ENCODE measurements around the gene TMEM108.

TMEM108 gene

GRCh38 chr3:133162670-133163305, 124.6 kb downstream of the TMEM108 start:
- DNase-seq (ENCODE audit: low spot score), result no peak

GRCh38 chr3:133167340-133168024, 129.3 kb downstream of the TMEM108 start:
- DNase-seq (ENCODE audit: low spot score), result no peak

GRCh38 chr3:133168025-133168401, 129.8 kb downstream of the TMEM108 start:
- no peak for DNase-seq (ENCODE audit: low spot score)

GRCh38 chr3:133169331-133170068, 131.3 kb downstream of the TMEM108 start:
- DNase-seq (ENCODE audit: low spot score), result no peak

- no peak for DNase-seq (ENCODE audit: low spot score)
Measured at GRCh38 chr3:133171831-133172230, 133.6 kb downstream of the TMEM108 start.

GRCh38 chr3:133181392-133182150, 143.4 kb downstream of the TMEM108 start:
- DNase-seq (ENCODE audit: low spot score), result no peak

GRCh38 chr3:133187870-133188379, 149.7 kb downstream of the TMEM108 start:
- DNase-seq (ENCODE audit: low spot score), result no peak

- no peak for DNase-seq (ENCODE audit: low spot score)
Measured at GRCh38 chr3:133188996-133189395, 150.8 kb downstream of the TMEM108 start.

- no peak for DNase-seq (ENCODE audit: low spot score)
Measured at GRCh38 chr3:133189893-133190292, 151.7 kb downstream of the TMEM108 start.

GRCh38 chr3:133191818-133192217, 153.6 kb downstream of the TMEM108 start:
- DNase-seq (ENCODE audit: low spot score), result no peak

- no peak for DNase-seq (ENCODE audit: low spot score)
Measured at GRCh38 chr3:133192363-133192945, 154.3 kb downstream of the TMEM108 start.

- DNase-seq (ENCODE audit: low spot score), result no peak
Measured at GRCh38 chr3:133192967-133193366, 154.8 kb downstream of the TMEM108 start.

- no peak for DNase-seq (ENCODE audit: low spot score)
Measured at GRCh38 chr3:133196527-133196926, 158.3 kb downstream of the TMEM108 start.

GRCh38 chr3:133197619-133198018, 159.4 kb downstream of the TMEM108 start:
- no peak for DNase-seq (ENCODE audit: low spot score)

- DNase-seq (ENCODE audit: low spot score), result no peak
Measured at GRCh38 chr3:133206921-133207320, 168.7 kb downstream of the TMEM108 start.

- no peak for DNase-seq (ENCODE audit: low spot score)
Measured at GRCh38 chr3:133208184-133208583, 170.0 kb downstream of the TMEM108 start.

- DNase-seq (ENCODE audit: low spot score), result no peak
Measured at GRCh38 chr3:133209871-133210550, 171.8 kb downstream of the TMEM108 start.

- DNase-seq (ENCODE audit: low spot score), result no peak
Measured at GRCh38 chr3:133210656-133211055, 172.5 kb downstream of the TMEM108 start.

GRCh38 chr3:133211449-133211848, 173.3 kb downstream of the TMEM108 start:
- DNase-seq (ENCODE audit: low spot score), result no peak

- no peak for DNase-seq (ENCODE audit: low spot score)
Measured at GRCh38 chr3:133211856-133212255, 173.7 kb downstream of the TMEM108 start.

- no peak for DNase-seq (ENCODE audit: low spot score)
Measured at GRCh38 chr3:133213937-133214336, 175.7 kb downstream of the TMEM108 start.

Data from RKO (cell line).